HepG2 (cell line): ENCODE data around the gene KIAA0232.
"Not testable (repeated sequence)": the region's sequence is repeated elsewhere in the genome, so short reads cannot be mapped to it uniquely, and the experiment has no call there.

Source experiments
- ATF7 ChIP-seq, 2 experiments: fragments of 450-650 bp in 1 of 2; sonication (generic) in 1 of 2; formaldehyde crosslinking in 1 of 2; IDR thresholded peaks; 2 replicates each; pipeline versions ENCODE4 v1.4.0 to v1.6.1; 2016 to 2020; ENCODE audit warnings: antibody characterized with exemption in 1 of 2, mild to moderate bottlenecking in 1 of 2, missing genetic modification reagents in 1 of 2
- ATM ChIP-seq: fragments of 450-650 bp; IDR thresholded peaks from 2 replicates; pipeline ENCODE4 v1.7.1; 2017; ENCODE audit warnings: mild to moderate bottlenecking, borderline replicate concordance
- BRD4 ChIP-seq: sonication (generic); formaldehyde crosslinking; IDR thresholded peaks from 2 replicates; pipeline ENCODE4 v1.4.0; 2020; ENCODE audit warnings: missing genetic modification reagents
- EZH2 ChIP-seq: conservative IDR thresholded peaks from 2 replicates; pipeline ENCODE4 v1.6.1; 2012; ENCODE audit warnings: mild to moderate bottlenecking, low read depth, low read length, moderate library complexity
- MYC ChIP-seq: sonication (generic); formaldehyde crosslinking; IDR thresholded peaks from 2 replicates; pipeline ENCODE4 v1.9.0; 2021; ENCODE audit warnings: missing genetic modification reagents, borderline replicate concordance
- ZNF160 ChIP-seq: sonication (generic); formaldehyde crosslinking; IDR thresholded peaks from 2 replicates; pipeline ENCODE4 v1.8.0; 2022; ENCODE audit warnings: mild to moderate bottlenecking, inconsistent platforms, missing genetic modification reagents
- TF ChIP-seq, protein P1 (sequence below): sonication (generic); formaldehyde crosslinking; IDR thresholded peaks from 2 replicates; pipeline ENCODE4 v1.5.0; 2020; ENCODE audit warnings: mild to moderate bottlenecking, missing genetic modification reagents, moderate library complexity

- not testable (repeated sequence) for TF ChIP-seq MYC; BRD4 (CRISPR knock-in tag); EZH2; ATF7 (IDR thresholded peaks at IDR 0.05); ATF7 (CRISPR knock-in tag; IDR thresholded peaks at IDR 0.05); ZNF160 (CRISPR knock-in tag); ATM
- TF ChIP-seq, protein P1, sequence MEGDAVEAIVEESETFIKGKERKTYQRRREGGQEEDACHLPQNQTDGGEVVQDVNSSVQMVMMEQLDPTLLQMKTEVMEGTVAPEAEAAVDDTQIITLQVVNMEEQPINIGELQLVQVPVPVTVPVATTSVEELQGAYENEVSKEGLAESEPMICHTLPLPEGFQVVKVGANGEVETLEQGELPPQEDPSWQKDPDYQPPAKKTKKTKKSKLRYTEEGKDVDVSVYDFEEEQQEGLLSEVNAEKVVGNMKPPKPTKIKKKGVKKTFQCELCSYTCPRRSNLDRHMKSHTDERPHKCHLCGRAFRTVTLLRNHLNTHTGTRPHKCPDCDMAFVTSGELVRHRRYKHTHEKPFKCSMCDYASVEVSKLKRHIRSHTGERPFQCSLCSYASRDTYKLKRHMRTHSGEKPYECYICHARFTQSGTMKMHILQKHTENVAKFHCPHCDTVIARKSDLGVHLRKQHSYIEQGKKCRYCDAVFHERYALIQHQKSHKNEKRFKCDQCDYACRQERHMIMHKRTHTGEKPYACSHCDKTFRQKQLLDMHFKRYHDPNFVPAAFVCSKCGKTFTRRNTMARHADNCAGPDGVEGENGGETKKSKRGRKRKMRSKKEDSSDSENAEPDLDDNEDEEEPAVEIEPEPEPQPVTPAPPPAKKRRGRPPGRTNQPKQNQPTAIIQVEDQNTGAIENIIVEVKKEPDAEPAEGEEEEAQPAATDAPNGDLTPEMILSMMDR (CRISPR knock-in tag): not testable (repeated sequence)
These were observed 129.4 kb downstream of the KIAA0232 start for GRCh38 chr4:6911917-6912316.
